ENCODE results near the gene SF3A2.

SF3A2 gene

GRCh38 chr19:2226840-2227360, 9.7 kb upstream of the SF3A2 start:
- no peak for DNase-seq (ENCODE audit: low read depth)

- DNase-seq (ENCODE audit: low read depth): no peak
Measured at GRCh38 chr19:2227415-2228156, 9.0 kb upstream of the SF3A2 start.

- DNase-seq (ENCODE audit: low read depth): no peak
Measured at GRCh38 chr19:2228157-2229030, 8.2 kb upstream of the SF3A2 start.

DNA sequence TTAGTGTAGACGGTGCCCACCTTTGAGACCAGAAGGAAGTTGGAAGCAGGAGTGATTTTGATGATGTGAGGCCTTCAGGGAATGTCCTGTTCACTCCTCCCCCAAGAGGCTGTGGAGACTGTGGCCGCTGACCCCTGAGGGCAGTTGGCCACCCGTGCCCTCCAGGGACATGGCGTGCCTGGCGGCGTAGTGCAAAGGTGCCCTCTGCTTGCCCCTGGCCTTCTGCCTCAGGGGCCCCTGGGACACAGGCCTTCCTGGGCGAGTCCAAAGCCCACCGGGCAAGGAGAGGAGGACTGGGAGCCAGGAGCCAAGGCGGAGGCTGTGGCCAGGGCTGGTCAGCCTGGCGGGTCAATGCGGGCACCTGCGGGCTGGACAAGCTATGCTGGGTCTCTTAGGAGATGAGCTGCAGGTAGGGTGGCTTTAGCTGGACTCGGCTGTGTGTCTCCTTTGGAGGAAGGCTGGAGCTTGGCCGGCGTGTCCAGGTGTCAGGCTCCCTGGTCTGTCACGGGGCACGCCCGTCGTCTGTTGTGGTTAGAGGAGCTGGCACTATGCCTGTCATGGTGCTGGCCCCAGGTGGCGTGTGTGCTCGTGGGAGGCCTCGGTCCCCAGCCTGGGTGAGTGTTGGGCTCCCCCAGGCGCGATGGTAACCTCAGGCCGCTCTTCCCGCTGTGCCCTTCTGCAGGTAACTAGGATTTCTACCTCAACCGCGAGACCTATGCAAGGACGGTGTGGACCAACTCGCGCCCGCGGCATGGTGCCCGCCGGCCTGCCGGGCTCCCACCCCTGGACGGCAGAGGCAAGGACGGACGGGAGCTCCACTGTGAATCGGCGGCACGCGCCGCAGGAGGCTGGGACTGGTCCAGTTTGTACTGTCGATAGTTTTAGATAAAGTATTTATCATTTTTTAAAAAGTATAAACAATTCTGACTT, 7.3 kb upstream of the SF3A2 start:
- no peak for DNase-seq (ENCODE audit: low read depth)

- no peak for DNase-seq (ENCODE audit: low read depth)
Measured at GRCh38 chr19:2230033-2230531, 6.5 kb upstream of the SF3A2 start.

DNA sequence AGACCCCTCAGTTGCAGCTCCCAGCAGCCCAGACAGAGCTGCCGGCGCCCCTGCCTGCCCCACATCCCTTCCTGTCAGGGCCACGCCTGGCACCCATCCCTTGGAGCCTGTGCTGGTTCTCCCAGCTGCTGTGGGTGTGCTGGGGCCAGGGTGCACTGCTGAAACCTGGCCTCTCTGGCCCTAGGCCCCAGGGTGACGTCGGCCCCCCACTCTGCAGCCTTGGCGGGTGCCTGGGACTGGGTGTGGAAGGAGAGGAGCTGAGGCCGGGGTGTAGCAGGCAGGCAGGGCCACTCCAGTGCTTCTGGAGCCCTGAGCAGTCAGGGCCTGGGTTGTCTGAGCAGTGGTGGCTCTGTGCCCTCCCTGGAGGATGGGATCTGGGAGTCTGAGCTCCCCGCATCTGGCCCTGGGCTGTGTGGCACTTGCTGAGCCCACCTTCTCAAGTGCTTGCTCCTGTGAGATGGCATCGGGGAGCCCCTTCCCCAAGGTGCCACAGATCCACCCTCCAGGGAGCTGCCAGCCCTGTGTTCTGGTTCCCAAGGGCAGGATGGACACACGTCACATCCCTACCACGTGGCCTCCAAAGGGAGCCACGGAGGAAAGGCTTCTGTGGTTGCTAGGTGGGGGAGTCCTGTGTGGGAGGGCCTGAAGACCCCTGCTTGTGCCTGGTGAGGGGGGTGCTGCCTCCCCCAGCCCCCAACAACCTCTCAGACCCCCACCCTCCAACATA, 5.7 kb upstream of the SF3A2 start:
- DNase-seq (ENCODE audit: low read depth): no peak

DNA sequence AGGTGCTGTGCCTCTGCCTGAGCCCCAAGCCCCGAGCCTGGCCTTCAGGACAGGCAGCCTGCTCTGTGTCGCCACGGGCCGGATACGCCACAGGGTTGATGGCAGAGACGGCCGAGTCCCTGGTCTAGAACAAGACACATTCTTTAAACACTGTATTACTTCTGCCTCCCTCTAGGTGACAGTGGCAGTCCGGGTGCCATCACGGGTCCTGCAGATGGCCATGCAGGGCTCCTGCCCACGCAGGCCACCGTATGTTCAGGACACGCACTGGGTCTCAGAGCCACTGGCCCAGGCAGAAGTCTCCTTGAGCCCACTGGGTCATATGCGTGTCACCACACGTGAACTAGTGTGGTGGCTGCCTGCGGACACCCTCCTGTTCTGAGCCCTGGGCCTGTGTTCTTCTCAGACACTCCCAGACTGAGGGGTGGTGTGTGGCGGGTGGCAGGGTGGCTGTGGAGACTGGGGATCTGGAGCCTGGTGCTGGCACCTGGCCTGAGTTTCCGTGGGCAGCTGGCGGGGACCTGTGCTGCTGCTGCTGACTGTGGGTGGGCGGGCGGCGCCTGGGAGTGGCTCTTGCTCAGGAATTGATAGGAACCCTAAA, 4.9 kb upstream of the SF3A2 start:
- DNase-seq (ENCODE audit: low read depth): no peak

DNA sequence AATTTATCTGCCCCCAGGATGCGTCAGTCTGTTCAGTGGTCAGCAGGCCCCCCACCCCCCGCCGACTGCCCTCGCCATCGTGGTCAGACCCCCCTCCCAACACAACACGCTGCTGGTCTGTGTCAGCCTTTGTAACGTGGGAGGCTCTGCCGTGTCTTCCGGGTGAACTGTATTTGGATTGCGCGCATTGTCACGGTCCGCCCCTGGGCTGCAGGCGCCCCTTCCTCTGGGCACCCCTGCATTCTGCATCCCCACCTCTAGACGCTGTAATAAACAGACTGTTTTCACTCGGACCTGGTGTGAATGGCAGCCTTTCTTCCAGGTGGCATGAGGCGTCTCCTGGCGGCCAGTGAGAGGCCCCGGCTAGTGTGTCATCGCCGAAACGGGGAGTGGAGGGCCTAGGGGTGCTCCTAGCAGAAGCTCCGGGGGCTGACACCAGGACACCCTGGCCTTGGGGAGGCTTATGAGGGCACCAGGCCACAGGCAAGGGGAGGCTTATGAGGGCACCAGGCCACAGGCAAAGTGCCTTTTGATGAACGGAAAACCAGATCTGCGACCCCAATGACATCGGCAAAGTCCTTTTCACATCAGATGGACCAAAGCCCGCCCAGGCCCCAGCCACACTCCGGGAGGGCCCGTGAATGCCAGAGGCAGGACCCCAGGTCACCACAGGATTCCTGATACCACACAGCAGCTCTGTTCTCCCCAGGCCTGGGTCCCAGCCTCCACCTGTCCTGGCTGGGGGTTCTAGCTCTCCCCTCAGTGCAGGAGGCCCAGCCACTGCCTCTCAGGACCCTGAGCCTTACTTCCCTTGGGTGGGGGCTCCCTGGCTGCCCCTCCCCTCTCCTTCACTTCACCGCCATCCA, 4.1 kb upstream of the SF3A2 start:
- DNase-seq (ENCODE audit: low read depth): no peak

GRCh38 chr19:2233601-2234280, 2.9 kb upstream of the SF3A2 start:
- DNase-seq (ENCODE audit: low read depth): no peak

DNA sequence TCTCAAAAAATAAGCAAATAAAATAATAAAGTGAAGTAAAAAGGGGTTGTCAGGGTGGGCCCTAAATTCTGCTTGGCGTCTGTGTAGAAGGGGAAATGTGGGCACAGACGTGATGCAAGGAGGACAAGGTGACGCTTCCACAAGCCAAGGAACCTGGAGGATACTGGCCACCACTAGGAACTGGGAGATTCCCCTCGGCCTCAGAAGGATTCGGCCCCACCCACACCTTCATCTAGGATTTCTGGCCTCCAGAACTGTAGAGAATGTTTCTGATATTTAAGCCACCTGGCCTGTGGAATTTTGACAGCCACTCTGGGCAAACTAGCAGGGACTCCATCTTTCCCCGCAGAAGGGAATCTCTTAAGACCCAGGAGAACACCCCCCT, 1.6 kb upstream of the SF3A2 start:
- DNase-seq (ENCODE audit: low read depth): no peak

DNA sequence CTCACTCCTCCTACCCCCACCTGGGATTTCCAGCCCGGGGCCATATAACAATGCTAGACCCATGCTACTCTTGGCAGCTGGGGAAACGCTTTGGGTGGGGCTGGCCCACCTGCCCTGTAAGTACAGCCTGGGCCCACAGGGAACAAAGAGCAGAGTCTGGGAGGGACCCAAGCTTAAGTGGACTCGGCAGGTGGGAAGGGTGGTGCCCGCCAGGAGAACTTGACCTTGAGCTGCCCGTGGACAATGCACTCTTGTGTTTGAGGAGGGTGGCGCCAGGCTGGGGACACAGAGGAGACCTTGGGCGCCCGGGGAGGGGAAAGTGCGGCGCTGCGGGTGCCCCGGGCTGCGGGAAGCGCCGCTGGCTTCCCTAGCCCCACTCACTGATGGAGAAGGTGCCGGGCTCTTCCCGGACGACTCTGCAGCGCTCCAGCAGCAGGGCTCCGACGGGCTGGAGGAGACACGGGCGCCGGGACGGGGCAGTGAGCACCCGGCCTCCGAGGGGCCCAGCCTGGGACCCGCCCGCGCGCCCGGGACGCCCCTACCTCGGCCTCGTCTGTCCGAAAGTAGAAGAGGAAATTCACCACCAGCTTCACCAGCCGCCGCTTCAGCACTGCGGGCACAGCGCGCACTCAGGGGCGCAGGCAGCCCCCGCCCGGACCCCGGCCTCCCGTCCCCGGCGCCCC, 1.1 kb upstream of the SF3A2 start:
- DNase-seq (ENCODE audit: low read depth): no peak

- no peak for DNase-seq (ENCODE audit: low read depth)
Measured at GRCh38 chr19:2236064-2236313, 635 bp upstream of the SF3A2 start.

DNA sequence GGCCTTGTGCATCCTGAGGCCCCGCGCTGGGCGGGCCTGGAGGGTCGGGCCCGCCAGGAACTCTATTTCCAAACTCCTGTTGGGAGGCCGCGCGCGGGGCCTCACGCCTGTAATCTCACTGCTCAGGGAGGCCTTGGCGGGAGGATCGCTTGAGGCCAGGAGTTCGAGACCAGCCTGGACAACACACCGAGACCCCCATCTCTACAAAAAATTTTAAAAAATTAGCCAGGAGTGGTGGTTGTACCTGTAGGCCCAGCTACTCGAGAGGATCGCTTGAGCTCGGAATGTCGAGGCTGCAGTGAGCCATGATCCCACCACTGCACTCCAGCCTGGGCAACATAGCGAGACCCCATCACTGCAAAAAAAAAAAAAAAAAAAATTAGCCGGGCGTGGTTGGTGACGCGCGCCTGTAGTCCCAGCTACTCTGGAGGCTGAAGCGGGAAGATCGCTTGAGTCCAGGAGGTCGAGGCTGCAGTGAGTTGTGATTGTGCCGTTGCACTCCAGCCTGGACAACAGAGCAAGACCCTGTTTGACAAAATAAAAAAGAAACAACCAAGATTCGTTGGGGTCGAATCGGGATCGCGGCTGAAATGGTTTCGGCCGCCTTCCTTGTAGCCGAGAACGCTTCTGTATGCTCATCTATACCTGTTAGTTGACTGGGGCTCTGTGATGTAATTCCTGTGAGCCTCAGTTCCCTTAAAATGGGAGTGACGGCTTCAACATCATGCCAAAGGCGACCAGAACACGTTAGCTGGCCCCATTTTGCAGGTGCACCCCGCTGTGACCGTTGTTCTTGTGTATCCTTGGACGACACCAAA, 636 bp downstream of the SF3A2 start:
- DNase-seq (ENCODE audit: low read depth): no peak

- DNase-seq (ENCODE audit: low read depth): no peak
Measured at GRCh38 chr19:2237869-2238153, 1.2 kb downstream of the SF3A2 start.

GRCh38 chr19:2239173-2239572, 2.5 kb downstream of the SF3A2 start:
- DNase-seq (ENCODE audit: low read depth): no peak

DNA sequence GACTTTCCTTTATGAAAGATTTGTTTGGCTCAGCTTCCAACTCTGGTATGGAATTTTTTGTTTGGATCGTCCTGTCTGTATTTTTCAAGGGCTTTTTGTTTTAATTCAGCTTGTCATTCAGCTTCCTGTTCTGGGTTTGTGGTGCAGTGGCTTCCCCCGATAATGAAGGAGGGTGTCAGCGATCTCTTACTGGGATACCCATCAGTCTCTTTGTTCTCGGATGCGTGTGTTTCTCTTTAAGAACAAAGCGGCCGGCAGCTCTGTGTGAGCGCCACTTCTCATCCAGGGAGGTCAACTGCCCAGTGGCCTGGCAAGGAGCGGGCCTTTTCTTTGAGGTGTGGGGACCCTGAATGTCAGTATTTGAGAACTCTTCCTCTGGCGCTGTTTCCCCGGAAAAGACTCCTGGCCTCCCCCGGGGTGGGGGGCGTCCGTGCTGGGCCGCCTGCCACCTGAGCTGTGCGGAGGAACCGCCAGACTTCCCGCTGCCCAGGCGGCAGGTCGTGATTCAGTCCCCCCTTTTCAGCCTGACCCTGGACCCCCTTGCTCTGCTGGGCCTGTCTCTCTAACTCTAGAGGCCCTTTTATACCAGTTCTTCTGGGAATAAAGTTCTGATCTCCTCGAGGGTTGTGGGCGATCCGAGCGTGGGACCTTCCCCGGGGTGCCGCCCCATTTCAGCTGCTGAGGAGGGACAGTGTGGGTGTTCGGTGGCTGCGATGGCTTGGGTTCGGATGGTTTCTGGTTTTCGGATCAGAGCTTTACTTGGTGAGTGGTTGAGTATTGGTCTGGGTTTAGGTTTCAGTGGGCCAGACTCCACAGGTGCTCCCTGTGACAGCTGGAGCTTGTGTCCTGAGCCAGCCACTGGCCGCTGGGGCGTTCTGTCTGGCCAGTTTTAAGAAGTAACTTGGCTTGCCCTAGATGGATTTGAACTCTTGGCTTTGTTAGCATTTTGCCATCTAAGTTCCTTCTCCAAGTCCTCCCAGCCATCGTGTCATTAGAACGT, 3.4 kb downstream of the SF3A2 start:
- peak; percentile 61 for DNase-seq (ENCODE audit: low read depth)
